NCI-H510A (cell line): ENCODE results near the gene GOLGA6L6.
"Not testable (repeated sequence)": the region's sequence is repeated elsewhere in the genome, so short reads cannot be mapped to it uniquely, and the experiment has no call there.

Source experiments
- DNase-seq: peaks from one replicate; lab custom pipeline; 2025; lab: John Stamatoyannopoulos, UW

GOLGA6L6 gene, protein sequence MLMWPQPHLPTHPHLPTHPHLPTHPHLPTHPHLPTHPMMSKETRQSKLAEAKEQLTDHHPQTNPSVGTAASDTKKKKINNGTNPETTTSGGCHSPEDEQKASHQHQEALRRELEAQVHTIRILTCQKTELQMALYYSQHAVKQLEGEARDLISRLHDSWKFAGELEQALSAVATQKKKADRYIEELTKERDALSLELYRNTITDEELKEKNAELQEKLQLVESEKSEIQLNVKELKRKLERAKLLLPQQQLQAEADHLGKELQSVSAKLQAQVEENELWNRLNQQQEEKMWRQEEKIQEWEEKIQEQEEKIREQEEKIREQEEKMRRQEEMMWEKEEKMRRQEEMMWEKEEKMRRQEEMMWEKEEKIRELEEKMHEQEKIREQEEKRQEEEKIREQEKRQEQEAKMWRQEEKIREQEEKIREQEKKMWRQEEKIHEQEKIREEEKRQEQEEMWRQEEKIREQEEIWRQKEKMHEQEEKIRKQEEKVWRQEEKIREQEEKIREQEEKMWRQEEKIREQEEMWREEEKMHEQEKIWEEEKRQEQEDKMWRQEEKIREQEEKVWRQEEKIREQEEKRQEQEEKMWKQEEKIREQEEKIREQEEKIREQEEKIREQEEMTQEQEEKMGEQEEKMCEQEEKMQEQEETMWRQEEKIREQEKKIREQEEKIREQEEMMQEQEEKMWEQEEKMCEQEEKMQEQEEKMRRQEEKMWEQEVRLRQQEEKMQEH

DNA sequence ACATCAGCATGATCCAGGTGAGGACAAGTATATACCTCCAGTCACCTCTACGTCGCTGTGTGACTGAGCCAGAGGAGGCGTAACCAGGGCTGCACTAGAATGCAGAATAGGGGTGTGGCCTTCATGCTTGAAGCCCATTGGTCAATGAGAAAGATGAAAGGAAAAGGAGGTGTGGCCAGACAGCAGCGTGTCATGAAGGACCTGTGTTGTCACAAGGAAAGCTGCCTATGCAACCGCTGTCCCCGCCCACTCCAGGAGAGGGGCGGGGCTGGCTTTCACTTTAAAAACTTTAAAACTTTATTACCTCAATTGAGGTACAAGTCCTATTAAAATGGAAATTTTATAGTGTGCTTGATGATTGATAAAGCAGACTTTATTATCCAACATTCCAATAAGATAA is at the start of gene GOLGA6L6:
TSS of gene GOLGA6L6 (minus strand) at position 101 of the 400 bp plus-strand sequence. CDS start at position 10, 91 bp downstream.
- DNase-seq, result not testable (repeated sequence)

DNA sequence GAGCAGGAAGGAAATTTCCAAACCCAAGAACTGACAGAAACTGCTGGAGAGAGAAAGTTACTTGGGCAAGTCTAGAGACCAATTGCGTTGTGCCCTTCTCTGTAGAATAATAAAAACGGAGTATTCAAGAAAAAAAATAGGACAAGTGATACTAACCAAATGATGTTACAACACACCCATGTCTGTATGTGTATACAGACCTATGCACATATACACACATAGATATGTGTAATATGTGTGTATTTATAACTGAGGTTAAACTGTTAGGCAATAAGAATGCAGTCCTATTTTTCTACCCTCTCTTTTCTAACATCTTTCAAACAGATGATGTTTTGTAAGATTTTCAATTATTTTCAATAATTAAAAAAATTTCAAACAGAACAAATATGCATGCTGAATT is 48.5 kb upstream of the GOLGA6L6 start:
- not testable (repeated sequence) for DNase-seq

DNA sequence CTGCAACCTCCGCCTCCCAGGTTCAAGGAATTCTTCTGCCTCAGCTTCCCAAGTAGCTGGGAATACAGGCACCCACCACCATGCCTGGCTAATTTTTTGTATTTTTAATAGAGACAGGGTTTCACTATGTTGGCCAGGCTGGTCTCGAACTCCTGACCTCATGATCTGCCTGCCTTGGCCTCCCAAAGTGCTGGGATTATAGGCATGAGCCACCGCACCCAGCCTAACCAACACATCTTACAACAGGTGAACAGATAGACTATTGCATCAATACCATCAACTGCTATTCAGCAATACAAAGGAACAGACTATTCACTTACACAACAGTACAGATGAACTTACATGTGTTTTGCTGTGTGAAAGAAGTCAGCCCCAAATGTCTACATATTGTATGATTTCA is 45.2 kb upstream of the GOLGA6L6 start:
- not testable (repeated sequence) for DNase-seq

DNA sequence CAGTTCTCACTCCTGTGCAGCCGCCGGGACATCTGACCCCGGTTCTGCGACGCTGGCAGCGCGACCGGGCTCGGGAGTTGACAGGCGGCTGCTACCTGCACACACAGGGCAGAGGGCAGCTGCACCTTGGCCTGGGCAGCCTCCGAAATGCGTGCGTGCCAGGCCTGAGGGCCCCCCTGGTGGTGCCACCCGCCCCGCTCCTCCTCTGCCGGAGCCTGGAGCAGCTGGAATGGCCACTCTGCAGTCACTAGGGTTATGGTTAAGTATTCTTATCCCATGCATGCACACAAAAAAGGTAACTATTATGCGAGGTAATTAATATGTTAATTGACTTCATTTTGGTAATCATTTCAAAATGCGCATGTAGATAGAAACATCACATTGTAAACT is 41.1 kb upstream of the GOLGA6L6 start:
- not testable (repeated sequence) for DNase-seq

DNA sequence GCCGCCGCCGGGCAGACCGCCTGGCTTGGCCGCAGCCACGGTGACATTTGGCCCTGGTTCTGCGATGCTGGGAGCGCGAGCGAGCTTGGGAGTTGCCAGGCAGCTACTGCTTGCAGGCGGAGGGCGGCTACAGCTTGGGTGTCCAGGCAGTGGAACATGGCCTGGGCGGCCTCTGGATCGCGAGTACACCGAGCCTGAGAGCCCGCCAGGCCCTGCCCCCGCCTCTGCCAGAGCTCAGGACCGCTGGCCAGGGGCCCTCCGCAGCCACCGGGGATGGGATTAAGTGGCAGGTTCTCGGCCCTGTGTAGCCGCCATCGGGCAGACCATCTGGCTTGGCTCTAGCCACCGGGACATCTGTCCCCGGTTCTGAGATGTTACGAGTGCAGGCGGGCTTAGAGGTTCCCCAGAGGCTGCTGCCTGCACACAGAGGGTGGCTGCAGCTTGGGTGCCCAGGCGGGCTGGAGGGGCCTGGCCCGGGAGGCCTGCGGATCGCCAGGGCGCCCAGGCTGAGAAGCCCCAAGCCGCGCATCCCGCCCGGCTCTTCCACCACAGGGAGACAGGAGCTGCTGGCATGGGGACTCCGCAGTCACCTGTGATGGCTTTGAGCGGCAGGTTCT is 40.6 kb upstream of the GOLGA6L6 start:
- DNase-seq, result not testable (repeated sequence)

DNA sequence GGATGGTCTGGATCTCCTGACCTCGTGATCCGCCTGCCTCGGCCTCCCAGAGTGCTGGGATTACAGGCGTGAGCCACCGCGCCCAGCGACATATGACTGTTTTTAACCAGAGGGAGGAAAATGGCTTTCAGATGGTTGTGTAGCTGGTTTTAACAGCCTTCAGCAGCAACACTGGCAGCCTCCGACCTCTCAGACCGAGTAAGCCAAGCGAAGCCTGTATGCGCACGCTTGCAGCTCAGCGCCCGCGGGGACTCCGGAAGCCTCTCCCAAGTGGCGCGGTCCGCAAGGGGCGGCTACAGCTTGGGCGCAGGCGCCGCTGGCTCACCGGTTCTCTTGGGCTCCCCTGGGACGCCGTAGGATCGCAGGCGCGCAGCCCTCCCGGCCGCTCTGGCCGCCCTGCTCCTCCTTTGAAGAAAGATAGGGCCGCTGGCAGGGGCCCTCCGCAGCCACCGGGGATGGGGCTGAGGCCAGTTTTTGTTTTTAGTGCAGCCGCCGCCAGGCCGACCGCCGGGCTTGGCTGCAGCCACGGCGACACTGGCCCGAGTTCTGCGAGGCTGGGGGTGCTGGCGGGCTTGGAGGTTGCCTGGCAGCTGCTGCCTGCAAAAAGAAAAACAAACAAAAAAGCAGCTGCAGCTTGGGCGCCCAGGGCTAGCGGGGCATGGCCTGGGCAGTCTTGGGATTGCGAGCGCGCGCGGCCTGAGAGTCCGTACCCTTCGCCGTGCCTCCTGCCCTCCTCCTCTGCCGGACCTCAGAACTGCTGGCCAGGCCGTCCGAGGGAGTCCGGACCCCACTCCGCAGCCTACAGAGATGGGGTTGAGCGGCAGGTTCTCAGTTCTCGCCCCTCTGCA is 39.9 kb upstream of the GOLGA6L6 start:
- DNase-seq, result not testable (repeated sequence)

DNA sequence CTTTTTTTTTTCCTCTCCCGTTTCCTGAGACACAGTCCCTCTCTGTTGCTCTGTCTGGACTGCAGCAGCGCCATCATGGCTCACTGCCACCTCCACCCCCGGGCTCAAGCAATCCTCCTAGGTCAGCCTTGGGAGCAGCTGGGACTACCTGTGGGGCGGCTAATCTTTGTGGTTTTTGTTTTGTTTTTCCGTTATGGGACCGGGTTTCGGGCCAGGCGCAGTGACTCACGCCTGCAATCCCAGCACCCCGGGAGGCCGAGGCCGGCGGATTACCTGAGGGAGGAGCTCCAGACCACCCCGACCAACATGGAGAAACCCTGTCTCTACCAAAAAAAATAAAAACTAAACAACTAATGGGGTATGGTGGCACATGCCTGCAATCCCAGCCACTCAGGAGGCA is 38.1 kb upstream of the GOLGA6L6 start:
- not testable (repeated sequence) for DNase-seq

DNA sequence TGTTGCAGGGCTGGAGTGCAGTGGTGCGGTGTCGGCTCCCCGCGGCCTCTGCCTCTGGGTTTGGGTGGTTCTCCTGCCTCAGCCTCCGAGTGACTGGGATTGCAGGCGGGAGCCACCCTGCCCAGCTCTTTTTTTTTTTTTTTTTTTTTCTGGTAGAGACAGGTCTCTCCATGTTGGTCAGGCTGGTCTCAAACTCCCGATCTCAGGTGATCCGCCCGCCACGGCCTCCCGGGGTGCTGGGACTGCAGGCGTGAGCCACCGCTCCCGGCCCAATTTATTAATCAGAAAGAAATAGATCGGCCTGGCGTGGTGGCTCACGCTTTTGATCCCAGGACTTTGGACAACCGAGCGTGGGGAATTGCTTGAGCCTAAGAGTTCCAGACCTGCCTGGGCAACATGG is 9.7 kb upstream of the GOLGA6L6 start:
- DNase-seq, result not testable (repeated sequence)

DNA sequence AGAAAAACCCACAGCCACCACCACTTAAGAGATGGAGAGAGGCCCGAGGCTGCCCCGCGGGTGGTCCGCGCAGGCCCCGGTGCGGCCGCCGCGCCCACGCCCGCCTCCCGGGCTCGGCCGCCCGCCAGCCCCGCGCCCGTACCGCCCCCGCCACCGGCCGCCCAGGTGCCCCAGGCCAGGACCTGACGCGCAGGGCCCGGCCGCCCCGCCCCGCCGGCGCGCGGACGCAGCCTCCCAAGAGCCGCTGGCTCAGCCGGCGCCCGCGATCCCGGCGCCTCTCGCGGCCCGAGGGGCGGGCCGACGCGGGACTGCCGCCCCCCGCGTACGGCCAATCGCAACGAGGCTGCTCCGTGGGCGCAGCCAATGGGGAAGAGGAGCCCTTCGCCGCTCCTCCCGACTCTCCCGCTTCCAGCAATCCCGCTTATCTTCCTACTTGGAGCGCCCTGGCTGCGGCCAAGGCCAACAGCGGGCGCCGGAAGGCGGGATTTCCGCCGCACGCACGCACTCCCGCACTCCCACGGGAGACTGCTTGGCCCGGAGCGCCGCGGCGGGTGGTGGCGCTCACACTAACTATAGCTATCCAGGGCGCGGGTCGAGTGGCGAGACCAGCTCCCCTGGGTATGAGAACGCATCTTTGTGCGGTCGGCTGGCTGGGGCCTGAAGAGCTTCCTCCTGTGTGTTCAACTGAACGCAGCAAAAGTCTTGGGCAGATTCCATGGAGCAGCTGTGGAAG is 35.5 kb downstream of the GOLGA6L6 start:
- DNase-seq, result not testable (repeated sequence)

DNA sequence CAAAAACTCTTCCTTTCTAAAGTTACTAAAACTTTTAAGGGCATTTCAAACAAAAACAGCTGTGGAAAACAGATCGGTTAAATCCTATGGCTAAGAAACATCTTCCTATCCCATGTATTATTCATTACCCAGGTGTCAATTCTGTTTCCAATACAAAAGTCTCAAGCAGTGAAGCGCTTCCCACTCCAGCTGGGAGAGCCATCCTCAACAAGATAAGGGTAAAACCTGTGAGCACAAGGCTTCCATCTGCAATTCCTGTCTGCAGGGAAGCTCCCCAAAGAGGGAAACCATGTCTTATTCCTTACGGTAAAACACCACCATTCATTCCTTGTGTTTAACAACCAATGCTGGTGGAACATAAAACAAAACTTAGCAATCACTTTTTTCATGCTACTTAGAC is 38.8 kb downstream of the GOLGA6L6 start:
- not testable (repeated sequence) for DNase-seq

DNA sequence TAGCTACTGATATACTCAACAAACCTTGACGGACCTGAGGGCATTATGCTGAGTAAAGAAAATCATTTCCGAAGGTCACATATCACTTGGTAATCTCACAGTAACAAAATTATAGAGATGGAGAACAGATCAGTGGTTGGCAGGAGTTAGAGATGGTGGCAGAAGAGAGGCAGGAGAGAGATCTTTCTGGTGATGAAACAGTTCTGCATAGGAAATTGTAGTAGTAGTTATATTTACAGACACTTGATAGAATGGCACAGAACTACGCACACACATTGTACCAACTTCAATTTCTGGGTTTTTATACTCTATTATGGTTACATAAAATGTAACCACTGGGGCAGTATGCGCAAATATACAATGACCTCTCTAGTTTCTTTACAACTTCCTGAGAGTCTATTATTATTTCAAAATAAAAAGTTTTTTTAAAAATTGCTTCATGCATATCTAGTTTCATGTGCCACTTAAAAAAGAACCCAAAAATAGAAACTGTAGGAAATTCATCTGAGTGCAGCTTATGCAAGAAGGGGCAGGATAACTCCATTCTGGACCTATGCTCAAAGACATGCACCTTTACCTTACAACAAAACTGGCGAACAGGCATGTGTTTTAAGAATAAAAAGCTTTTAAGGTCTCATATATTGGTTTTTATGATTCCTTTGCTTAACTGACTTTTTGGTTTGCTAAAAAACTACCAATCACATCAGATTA is 39.9 kb downstream of the GOLGA6L6 start:
- DNase-seq, result not testable (repeated sequence)

DNA sequence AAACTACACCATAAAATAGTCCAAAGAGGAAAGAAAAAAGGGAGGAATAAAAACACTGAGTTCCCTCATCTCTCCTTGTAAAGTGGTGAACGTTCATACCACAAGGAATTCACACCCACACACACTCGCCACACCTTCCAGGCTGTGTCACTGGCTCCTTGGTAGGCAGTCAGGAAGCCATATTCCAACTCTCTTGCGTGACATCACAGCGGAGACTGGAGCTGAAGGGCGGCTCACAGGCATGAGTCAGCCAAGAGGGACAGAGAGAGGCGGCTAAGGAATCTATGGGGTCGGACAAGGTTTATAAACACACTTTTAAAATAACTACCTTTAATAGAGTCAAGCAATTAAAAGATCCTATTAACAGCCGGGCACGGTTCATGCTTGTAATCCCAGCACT is 43.8 kb downstream of the GOLGA6L6 start:
- not testable (repeated sequence) for DNase-seq

DNA sequence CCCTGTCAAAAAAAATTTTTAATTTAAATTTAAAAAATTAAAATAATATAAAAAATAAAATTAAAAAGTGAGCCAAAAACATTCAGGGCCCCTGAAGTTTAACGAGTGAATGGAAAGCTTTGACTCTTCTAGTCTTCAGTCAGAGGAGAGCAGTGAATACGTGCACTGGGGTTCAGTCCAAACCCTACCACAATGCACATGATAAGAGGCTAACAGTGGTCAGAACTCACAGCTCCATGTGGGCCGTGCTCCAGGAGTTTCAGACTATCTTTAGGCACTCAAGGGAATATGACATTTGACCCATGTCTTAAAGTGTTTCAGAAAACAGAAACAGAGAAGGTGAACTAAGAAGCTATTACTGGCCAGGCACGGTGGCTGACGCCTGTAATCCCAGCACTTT is 48.6 kb downstream of the GOLGA6L6 start:
- DNase-seq, result not testable (repeated sequence)

DNA sequence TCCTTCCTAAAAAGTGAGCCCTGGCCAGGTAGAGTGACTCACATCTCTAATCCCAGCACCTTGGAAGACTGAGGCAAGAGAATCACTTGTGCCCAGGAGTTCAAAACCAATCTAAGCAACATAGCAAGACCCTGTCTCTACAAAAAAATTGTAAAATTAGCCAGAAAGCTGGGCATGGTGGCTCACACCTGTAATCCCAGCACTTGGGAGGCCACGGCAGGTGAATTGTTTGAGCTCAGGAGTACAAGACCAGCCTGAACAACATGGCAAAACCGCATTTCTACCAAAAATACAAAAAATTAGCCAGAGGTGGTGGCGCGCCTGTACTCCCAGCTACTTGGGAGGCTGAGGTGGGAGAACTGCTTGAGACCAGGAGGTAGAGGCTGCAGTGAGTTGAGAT is 49.0 kb downstream of the GOLGA6L6 start:
- DNase-seq, result not testable (repeated sequence)

DNA sequence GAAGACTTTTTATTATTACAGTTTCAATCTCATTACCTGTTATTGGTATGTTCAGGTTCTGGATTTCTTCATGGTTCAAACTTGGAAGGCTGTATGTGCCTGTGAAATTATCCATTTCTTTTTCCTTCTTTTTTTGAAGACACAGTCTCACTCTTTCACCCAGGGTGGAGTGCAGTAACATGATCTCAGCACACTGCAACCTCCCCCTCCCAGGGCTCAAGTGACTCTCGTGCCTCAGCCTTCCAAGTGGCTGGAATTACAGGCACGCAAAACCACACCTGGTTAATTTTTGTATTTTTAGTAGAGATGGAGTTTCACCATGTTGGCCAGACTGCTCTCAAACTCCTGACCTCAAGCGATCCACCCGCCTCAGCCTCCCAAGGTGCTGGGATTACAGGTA is 52.3 kb downstream of the GOLGA6L6 start:
- not testable (repeated sequence) for DNase-seq
